AG04449 (cell line): ENCODE data around the gene SAA2.
"Not testable (repeated sequence)": the region's sequence is repeated elsewhere in the genome, so short reads cannot be mapped to it uniquely, and the experiment has no call there.

Experiments
- CTCF ChIA-PET: fragments of 350-600 bp; formaldehyde crosslinking; extraction: SDS; loops from one replicate; lab custom pipeline; 2021; ENCODE audit warnings: antibody characterized with exemption; lab: Yijun Ruan, JAX
- POLR2A ChIA-PET: fragments of 400-600, 350-600 bp; formaldehyde crosslinking; extraction: SDS; loops from one replicate; lab custom pipeline; 2020; ENCODE audit warnings: antibody characterized with exemption, inconsistent platforms; lab: Yijun Ruan, JAX
- DNase-seq: peaks from one replicate; pipeline ENCODE4 v3.0.0-alpha.2; 2010; ENCODE audit warnings: low read depth, low spot score
- H3K4me3 ChIP-seq: 2 replicates; pipeline ENCODE4 v1.5.1; 2011; ENCODE audit warnings: low read depth, mild to moderate bottlenecking, control low read depth, low read length
- CTCF ChIP-seq: IDR thresholded peaks from one replicate; pipeline ENCODE4 v1.5.1; 2011; ENCODE audit warnings: mild to moderate bottlenecking, moderate library complexity, low read length, control low read depth, inconsistent platforms; ENCODE audit not compliant: insufficient read depth; ENCODE audit errors: missing control alignments

Gene SAA2

GRCh38 chr11:18280438-18281045 is 32.1 kb upstream of the SAA2 start:
- no peak overlapping the region for H3K4me3 ChIP-seq

GRCh38 chr11:18277565-18278271 is 29.2 kb upstream of the SAA2 start:
- POLR2A ChIA-PET, result no interaction called here
- TF ChIP-seq CTCF, result no peak
- CTCF ChIA-PET, result interaction anchor here (2.2 kb wide), 1 partner anchor 33 kb away, joined by 7 read pairs; no protein-coding TSS in a partner anchor
- H3K4me3 ChIP-seq, result no peak overlapping the region
- no peak for DNase-seq

More at GRCh38 chr11:18280438-18281045, 32.1 kb upstream of the SAA2 start:
- DNase-seq, result no peak
- POLR2A ChIA-PET, result no interaction called here
- CTCF ChIA-PET, result interaction anchor here (1.0 to 1.2 kb wide), 2 partner anchors 12 to 37 kb away, joined by 3 read pairs; no protein-coding TSS in a partner anchor
- TF ChIP-seq CTCF, result no peak

- H3K4me3 ChIP-seq, result no peak overlapping the region
- POLR2A ChIA-PET, result no interaction called here
- CTCF ChIA-PET, result no interaction called here
- no peak for DNase-seq
- no peak for TF ChIP-seq CTCF
Observed at GRCh38 chr11:18271206-18271605, 22.7 kb upstream of the SAA2 start.

- no peak for DNase-seq
- ChIA-PET CTCF (interaction anchor here (0.8 kb wide), 1 partner anchor 26 kb away, joined by 3 read pairs; no protein-coding TSS in a partner anchor), POLR2A (interaction anchor here (0.6 kb wide), 1 partner anchor 71 kb away, joined by 3 read pairs; no protein-coding TSS in a partner anchor)
- no peak for TF ChIP-seq CTCF
- H3K4me3 ChIP-seq, result no peak overlapping the region
Observed at GRCh38 chr11:18270102-18270501, 21.6 kb upstream of the SAA2 start.

GRCh38 chr11:18269252-18269651 is 20.8 kb upstream of the SAA2 start:
- CTCF ChIA-PET, result interaction anchor here (0.9 kb wide), 1 partner anchor 25 kb away, joined by 3 read pairs; no protein-coding TSS in a partner anchor
- H3K4me3 ChIP-seq, POLR2A ChIA-PET, DNase-seq: not testable (repeated sequence)

GRCh38 chr11:18267335-18268133 is 19.1 kb upstream of the SAA2 start:
- POLR2A ChIA-PET, DNase-seq, H3K4me3 ChIP-seq, CTCF ChIA-PET: not testable (repeated sequence)

- POLR2A ChIA-PET, result no interaction called here
- H3K4me3 ChIP-seq, result no peak within 1 kb of the TSS
- DNase-seq, result no peak
- CTCF ChIA-PET, result interaction anchor here (1.1 to 1.4 kb wide), 2 partner anchors 13 to 22 kb away, joined by 3 to 5 read pairs; no protein-coding TSS in a partner anchor
- TF ChIP-seq CTCF, result no peak
Observed at GRCh38 chr11:18265949-18266348, 17.5 kb upstream of the SAA2 start, which contains the start of gene SAA1. Gene SAA1, plus strand, starts transcription at chr11:18266264. Its CDS starts 624 bp downstream, at chr11:18266888.
